ENCODE measurements around the gene DPF3.

DPF3 gene

DNA sequence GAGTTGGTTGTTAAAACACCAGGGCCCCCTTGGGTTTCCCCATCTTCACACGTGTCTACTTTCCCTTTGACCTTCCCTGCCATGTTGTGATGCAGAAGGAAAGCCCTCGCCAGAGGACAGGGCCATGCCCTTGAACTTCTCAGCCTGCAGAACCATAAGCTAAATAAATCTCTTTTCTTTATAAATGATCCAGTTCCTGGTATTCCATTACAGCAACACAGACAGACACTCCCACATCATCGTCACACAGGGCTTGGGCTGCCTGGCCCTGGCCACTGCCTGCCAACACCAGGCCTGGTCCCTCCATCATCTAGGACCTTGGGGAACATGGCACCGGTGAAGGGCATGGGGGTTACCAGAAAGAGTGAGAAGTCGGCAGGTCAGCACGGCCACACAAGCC lies 84.8 kb downstream of the DPF3 start:
- no peak overlapping the region for H3K56ac ChIP-seq (ENCODE audit: low read length)
- no peak overlapping the region for H3K23ac ChIP-seq (ENCODE audit: low read length)
- no peaks in the 10 kb centered on the region for H3K79me1 ChIP-seq (ENCODE audit: low read length)
- no peaks in the 10 kb centered on the region for H3K27me3 ChIP-seq (ENCODE audit: insufficient read depth, low read length, poor library complexity)
- no peak overlapping the region for H3K18ac ChIP-seq (ENCODE audit: low read length)
- H4K5ac ChIP-seq (ENCODE audit: low read length) = no peak overlapping the region
- no peak overlapping the region for H3K9ac ChIP-seq (ENCODE audit: low read length)
- DNase-seq = no peak
- H3K4ac ChIP-seq (ENCODE audit: low read depth, low read length) = no peak overlapping the region
- WGBS (ENCODE audit: extremely low coverage, insufficient coverage, low lambda C conversion rate) = no CpG with 5 or more reads among the region's 6 CpGs
- H2BK120ac ChIP-seq (ENCODE audit: low read depth, low read length) = no peak overlapping the region
- H3K4me2 ChIP-seq (ENCODE audit: low read length) = no peak overlapping the region
- no peak overlapping the region for H4K8ac ChIP-seq (ENCODE audit: low read depth, low read length)
- no peak overlapping the region for H3K4me3 ChIP-seq (ENCODE audit: low read length)
- no peak overlapping the region for H2AK5ac ChIP-seq (ENCODE audit: low read length)
- no peaks in the 10 kb centered on the region for H3K4me1 ChIP-seq (ENCODE audit: control insufficient read depth, low read depth, low read length)
- H3K79me2 ChIP-seq (ENCODE audit: control insufficient read depth, insufficient read depth, low read length) = no peaks in the 10 kb centered on the region
- H2BK15ac ChIP-seq (replicated peaks; ENCODE audit: low read depth) = no peak overlapping the region
- no peak overlapping the region for H3K27ac ChIP-seq (ENCODE audit: low read depth, low read length)
- H3K36me3 ChIP-seq (ENCODE audit: control insufficient read depth, insufficient read depth, low read length) = no peaks in the 10 kb centered on the region
- no peak overlapping the region for H2BK5ac ChIP-seq (ENCODE audit: low read length)

DNA sequence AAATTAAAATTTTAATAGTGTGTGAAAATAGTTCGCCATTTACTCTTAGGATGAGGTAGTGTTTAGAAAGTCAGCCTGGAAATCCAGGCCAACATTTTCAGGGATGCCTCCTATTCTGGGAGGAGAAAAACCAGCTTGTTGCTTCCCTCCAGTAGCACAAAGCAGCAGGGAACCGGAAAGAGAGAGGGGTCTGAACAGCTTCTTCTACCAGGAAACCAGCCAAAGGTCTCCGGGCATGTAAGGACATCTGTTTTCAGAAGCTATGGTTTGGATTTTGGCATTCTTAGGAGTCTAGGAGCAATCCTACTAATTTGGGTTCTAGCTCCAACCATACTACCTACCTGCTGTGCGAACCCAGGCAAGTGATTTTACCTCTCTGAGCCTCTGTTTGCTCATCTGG lies 85.3 kb downstream of the DPF3 start:
- no CpG with 5 or more reads among the region's 4 CpGs for WGBS (ENCODE audit: extremely low coverage, insufficient coverage, low lambda C conversion rate)
- Histone ChIP-seq H2BK5ac (ENCODE audit: low read length) (no peak overlapping the region), H3K79me1 (ENCODE audit: low read length) (no peaks in the 10 kb centered on the region), H3K36me3 (ENCODE audit: control insufficient read depth, insufficient read depth, low read length) (no peaks in the 10 kb centered on the region), H3K23ac (ENCODE audit: low read length) (no peak overlapping the region), H3K9ac (ENCODE audit: low read length) (no peak overlapping the region), H2BK120ac (ENCODE audit: low read depth, low read length) (no peak overlapping the region), H4K5ac (ENCODE audit: low read length) (no peak overlapping the region), H3K27me3 (ENCODE audit: insufficient read depth, low read length, poor library complexity) (no peaks in the 10 kb centered on the region), H3K4me3 (ENCODE audit: low read length) (no peak overlapping the region), H2BK15ac (replicated peaks; ENCODE audit: low read depth) (no peak overlapping the region), H3K79me2 (ENCODE audit: control insufficient read depth, insufficient read depth, low read length) (no peaks in the 10 kb centered on the region), H4K8ac (ENCODE audit: low read depth, low read length) (no peak overlapping the region), H3K4ac (ENCODE audit: low read depth, low read length) (no peak overlapping the region), H3K56ac (ENCODE audit: low read length) (no peak overlapping the region), H2AK5ac (ENCODE audit: low read length) (no peak overlapping the region), H3K4me1 (ENCODE audit: control insufficient read depth, low read depth, low read length) (no peaks in the 10 kb centered on the region), H3K18ac (ENCODE audit: low read length) (no peak overlapping the region), H3K4me2 (ENCODE audit: low read length) (no peak overlapping the region), H3K27ac (ENCODE audit: low read depth, low read length) (no peak overlapping the region)
- no peak for DNase-seq

DNA sequence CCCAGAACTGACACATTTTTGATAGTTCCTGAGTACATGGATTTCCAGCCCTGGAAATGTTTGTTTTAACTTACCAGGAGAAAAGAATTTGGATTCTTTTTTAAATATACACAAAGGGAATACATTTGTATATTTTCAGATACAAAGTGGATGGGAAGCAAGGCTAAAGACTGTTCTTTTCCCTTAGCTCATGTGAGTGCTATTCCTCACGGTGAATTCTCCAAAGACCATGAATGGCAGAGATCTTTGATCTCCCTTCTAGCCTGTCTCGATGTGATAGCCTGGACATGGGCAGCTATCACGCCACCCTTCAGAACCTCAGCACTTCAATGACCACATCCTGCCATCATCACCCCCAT lies 91.3 kb downstream of the DPF3 start:
- Histone ChIP-seq H2BK120ac (ENCODE audit: low read depth, low read length) (no peak overlapping the region), H2BK5ac (ENCODE audit: low read length) (no peak overlapping the region), H3K18ac (ENCODE audit: low read length) (no peak overlapping the region), H3K9ac (ENCODE audit: low read length) (no peak overlapping the region), H3K4ac (ENCODE audit: low read depth, low read length) (no peak overlapping the region), H3K79me2 (ENCODE audit: control insufficient read depth, insufficient read depth, low read length) (no peaks in the 10 kb centered on the region), H3K27me3 (ENCODE audit: insufficient read depth, low read length, poor library complexity) (no peaks in the 10 kb centered on the region), H2AK5ac (ENCODE audit: low read length) (no peak overlapping the region), H3K36me3 (ENCODE audit: control insufficient read depth, insufficient read depth, low read length) (no peaks in the 10 kb centered on the region), H4K8ac (ENCODE audit: low read depth, low read length) (no peak overlapping the region), H3K4me1 (ENCODE audit: control insufficient read depth, low read depth, low read length) (no peaks in the 10 kb centered on the region), H4K5ac (ENCODE audit: low read length) (no peak overlapping the region), H2BK15ac (replicated peaks; ENCODE audit: low read depth) (no peak overlapping the region), H3K4me3 (ENCODE audit: low read length) (no peak overlapping the region), H3K79me1 (ENCODE audit: low read length) (no peaks in the 10 kb centered on the region), H3K56ac (ENCODE audit: low read length) (no peak overlapping the region), H3K27ac (ENCODE audit: low read depth, low read length) (no peak overlapping the region), H3K23ac (ENCODE audit: low read length) (no peak overlapping the region), H3K4me2 (ENCODE audit: low read length) (no peak overlapping the region)
- no CpG with 5 or more reads among the region's 3 CpGs for WGBS (ENCODE audit: extremely low coverage, insufficient coverage, low lambda C conversion rate)
- DNase-seq = no peak

DNA sequence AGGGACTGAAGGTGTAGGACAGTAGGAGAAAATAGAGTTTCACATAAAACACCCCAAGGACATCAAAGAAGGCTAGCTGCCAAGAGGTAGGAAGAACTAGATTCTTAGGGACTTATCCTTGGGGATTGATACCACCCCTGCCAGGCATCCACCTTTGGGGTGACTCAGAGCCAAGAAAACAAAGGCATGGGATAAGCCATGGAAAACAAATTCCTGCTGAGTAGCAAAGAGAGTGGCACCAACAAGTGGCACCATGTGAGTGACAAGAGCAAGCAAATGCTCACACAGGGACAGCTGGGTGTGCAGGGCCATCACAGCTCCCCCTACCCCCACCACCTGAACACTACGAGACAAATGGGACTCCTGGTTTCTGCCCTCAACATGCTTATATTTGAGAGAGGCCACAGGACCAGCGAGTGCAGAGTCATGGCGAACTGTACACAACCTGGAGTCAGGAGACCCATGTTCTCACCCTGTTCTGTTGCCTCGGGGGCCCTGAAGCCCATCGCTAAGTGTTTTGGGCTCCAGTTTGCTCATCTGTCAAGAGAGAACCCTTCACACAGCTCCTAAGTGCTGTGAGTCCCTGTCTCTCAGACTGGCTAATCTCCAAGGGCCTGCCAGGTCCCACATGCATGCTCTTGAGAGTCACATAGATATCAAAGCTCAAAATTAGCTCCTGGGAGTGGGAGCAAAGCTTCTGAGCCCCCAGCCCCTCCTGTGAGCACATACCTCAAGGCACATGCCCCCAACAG lies 91.9 kb downstream of the DPF3 start:
- H3K9ac ChIP-seq (ENCODE audit: low read length) = no peak overlapping the region
- H3K79me2 ChIP-seq (ENCODE audit: control insufficient read depth, insufficient read depth, low read length) = no peaks in the 10 kb centered on the region
- no peak overlapping the region for H3K4me3 ChIP-seq (ENCODE audit: low read length)
- H3K23ac ChIP-seq (ENCODE audit: low read length) = no peak overlapping the region
- no peak overlapping the region for H2BK15ac ChIP-seq (replicated peaks; ENCODE audit: low read depth)
- H3K56ac ChIP-seq (ENCODE audit: low read length) = no peak overlapping the region
- no peak overlapping the region for H3K18ac ChIP-seq (ENCODE audit: low read length)
- no peaks in the 10 kb centered on the region for H3K27me3 ChIP-seq (ENCODE audit: insufficient read depth, low read length, poor library complexity)
- WGBS (ENCODE audit: extremely low coverage, insufficient coverage, low lambda C conversion rate) = no CpG with 5 or more reads among the region's 5 CpGs
- H2BK120ac ChIP-seq (ENCODE audit: low read depth, low read length) = no peak overlapping the region
- H3K4me2 ChIP-seq (ENCODE audit: low read length) = no peak overlapping the region
- H3K4ac ChIP-seq (ENCODE audit: low read depth, low read length) = no peak overlapping the region
- no peak overlapping the region for H2AK5ac ChIP-seq (ENCODE audit: low read length)
- no peak overlapping the region for H2BK5ac ChIP-seq (ENCODE audit: low read length)
- no peak overlapping the region for H3K27ac ChIP-seq (ENCODE audit: low read depth, low read length)
- H4K8ac ChIP-seq (ENCODE audit: low read depth, low read length) = no peak overlapping the region
- no peaks in the 10 kb centered on the region for H3K79me1 ChIP-seq (ENCODE audit: low read length)
- H4K5ac ChIP-seq (ENCODE audit: low read length) = no peak overlapping the region
- H3K4me1 ChIP-seq (ENCODE audit: control insufficient read depth, low read depth, low read length) = no peaks in the 10 kb centered on the region
- DNase-seq = no peak
- no peaks in the 10 kb centered on the region for H3K36me3 ChIP-seq (ENCODE audit: control insufficient read depth, insufficient read depth, low read length)

DNA sequence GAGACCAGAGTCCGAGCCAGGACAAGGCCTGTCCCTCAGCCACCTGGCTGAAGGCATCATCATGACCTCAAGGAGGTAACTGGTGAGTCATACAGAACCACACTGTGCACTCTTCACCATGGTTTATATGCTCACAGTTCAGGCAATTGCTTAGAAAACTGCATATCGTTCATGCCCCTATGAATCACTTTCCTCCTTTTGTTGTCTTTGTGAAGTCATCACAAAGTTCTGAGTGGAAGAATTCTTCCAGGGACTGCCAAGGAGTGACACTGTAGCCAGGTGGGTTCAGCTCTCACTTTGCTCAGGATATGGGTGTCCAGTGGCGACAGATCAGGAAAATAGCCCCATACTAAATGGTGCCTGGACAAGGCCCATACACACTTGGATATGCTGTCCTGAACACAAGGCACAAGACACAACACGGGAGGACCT lies 92.5 kb downstream of the DPF3 start:
- DNase-seq = no peak
- H3K79me2 ChIP-seq (ENCODE audit: control insufficient read depth, insufficient read depth, low read length) = no peaks in the 10 kb centered on the region
- H3K23ac ChIP-seq (ENCODE audit: low read length) = no peak overlapping the region
- H4K8ac ChIP-seq (ENCODE audit: low read depth, low read length) = no peak overlapping the region
- H3K4me1 ChIP-seq (ENCODE audit: control insufficient read depth, low read depth, low read length) = peaks cover 2% of the 10 kb centered on the region
- no peak overlapping the region for H3K27ac ChIP-seq (ENCODE audit: low read depth, low read length)
- H3K4ac ChIP-seq (ENCODE audit: low read depth, low read length) = no peak overlapping the region
- WGBS (ENCODE audit: extremely low coverage, insufficient coverage, low lambda C conversion rate) = no CpG with 5 or more reads among the region's 4 CpGs
- H2BK5ac ChIP-seq (ENCODE audit: low read length) = no peak overlapping the region
- no peaks in the 10 kb centered on the region for H3K36me3 ChIP-seq (ENCODE audit: control insufficient read depth, insufficient read depth, low read length)
- H3K18ac ChIP-seq (ENCODE audit: low read length) = no peak overlapping the region
- H3K27me3 ChIP-seq (ENCODE audit: insufficient read depth, low read length, poor library complexity) = no peaks in the 10 kb centered on the region
- no peak overlapping the region for H2AK5ac ChIP-seq (ENCODE audit: low read length)
- H4K5ac ChIP-seq (ENCODE audit: low read length) = no peak overlapping the region
- H2BK120ac ChIP-seq (ENCODE audit: low read depth, low read length) = no peak overlapping the region
- H3K9ac ChIP-seq (ENCODE audit: low read length) = no peak overlapping the region
- H3K4me3 ChIP-seq (ENCODE audit: low read length) = no peak overlapping the region
- no peak overlapping the region for H2BK15ac ChIP-seq (replicated peaks; ENCODE audit: low read depth)
- H3K4me2 ChIP-seq (ENCODE audit: low read length) = no peak overlapping the region
- H3K79me1 ChIP-seq (ENCODE audit: low read length) = no peaks in the 10 kb centered on the region
- no peak overlapping the region for H3K56ac ChIP-seq (ENCODE audit: low read length)

DNA sequence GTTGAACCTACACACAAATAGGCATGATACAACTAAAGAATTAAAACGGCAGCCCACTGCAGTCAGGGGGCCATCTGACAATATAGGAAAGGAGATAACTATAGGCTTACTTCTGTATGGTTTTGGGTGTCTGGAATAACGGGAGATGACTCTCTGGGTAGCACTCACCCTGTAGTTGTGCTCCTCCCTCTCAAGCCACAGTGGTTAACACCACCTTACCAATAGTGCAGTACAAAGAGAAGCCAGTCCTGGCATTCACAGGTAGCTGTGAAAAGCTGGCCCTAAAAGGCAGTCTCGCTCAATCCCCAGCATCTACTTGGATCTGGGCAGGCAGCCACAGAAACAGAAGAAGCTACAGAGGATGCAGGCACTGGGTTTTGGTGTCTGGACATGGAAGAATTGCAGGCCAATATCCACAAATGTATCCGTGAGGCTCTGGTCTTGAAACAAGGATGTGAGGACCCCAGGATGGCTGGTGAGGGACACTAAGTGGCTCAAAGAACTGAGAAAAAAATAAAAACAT lies 93.0 kb downstream of the DPF3 start:
- Histone ChIP-seq H4K8ac (ENCODE audit: low read depth, low read length) (no peak overlapping the region), H2BK5ac (ENCODE audit: low read length) (no peak overlapping the region), H3K4me2 (ENCODE audit: low read length) (no peak overlapping the region), H3K79me2 (ENCODE audit: control insufficient read depth, insufficient read depth, low read length) (no peaks in the 10 kb centered on the region), H2BK120ac (ENCODE audit: low read depth, low read length) (no peak overlapping the region), H3K4ac (ENCODE audit: low read depth, low read length) (no peak overlapping the region), H2AK5ac (ENCODE audit: low read length) (no peak overlapping the region), H2BK15ac (replicated peaks; ENCODE audit: low read depth) (no peak overlapping the region), H3K79me1 (ENCODE audit: low read length) (no peaks in the 10 kb centered on the region), H3K23ac (ENCODE audit: low read length) (no peak overlapping the region), H3K4me3 (ENCODE audit: low read length) (no peak overlapping the region), H3K36me3 (ENCODE audit: control insufficient read depth, insufficient read depth, low read length) (no peaks in the 10 kb centered on the region), H3K18ac (ENCODE audit: low read length) (no peak overlapping the region), H3K4me1 (ENCODE audit: control insufficient read depth, low read depth, low read length) (peaks cover 2% of the 10 kb centered on the region), H3K56ac (ENCODE audit: low read length) (no peak overlapping the region), H4K5ac (ENCODE audit: low read length) (no peak overlapping the region), H3K9ac (ENCODE audit: low read length) (no peak overlapping the region), H3K27me3 (ENCODE audit: insufficient read depth, low read length, poor library complexity) (no peaks in the 10 kb centered on the region), H3K27ac (ENCODE audit: low read depth, low read length) (no peak overlapping the region)
- DNase-seq = no peak
- no CpG with 5 or more reads among the region's 4 CpGs for WGBS (ENCODE audit: extremely low coverage, insufficient coverage, low lambda C conversion rate)
